ENCODE measurements around the gene SLC6A7.

The SLC6A7 gene

GRCh38 chr5:150175076-150175475 is 14.8 kb upstream of the SLC6A7 start:
- DNase-seq, result no peak

- DNase-seq, result no peak
These were observed 14.3 kb upstream of the SLC6A7 start for GRCh38 chr5:150175536-150175935.

- no peak for DNase-seq
These were observed 13.0 kb upstream of the SLC6A7 start for GRCh38 chr5:150176745-150177477.

GRCh38 chr5:150177721-150178120 is 12.1 kb upstream of the SLC6A7 start:
- DNase-seq, result no peak

- DNase-seq, result no peak
These were observed 11.6 kb upstream of the SLC6A7 start for GRCh38 chr5:150178262-150178661.

GRCh38 chr5:150179019-150179620 is 10.7 kb upstream of the SLC6A7 start:
- DNase-seq, result no peak

GRCh38 chr5:150180241-150181026 is 9.4 kb upstream of the SLC6A7 start:
- DNase-seq, result no peak

- no peak for DNase-seq
These were observed 8.8 kb upstream of the SLC6A7 start for GRCh38 chr5:150181027-150181426.

- DNase-seq, result no peak
These were observed 7.9 kb upstream of the SLC6A7 start for GRCh38 chr5:150181766-150182545.

GRCh38 chr5:150182774-150183173 is 7.1 kb upstream of the SLC6A7 start:
- DNase-seq, result no peak

- DNase-seq, result no peak
These were observed 6.4 kb upstream of the SLC6A7 start for GRCh38 chr5:150183436-150183835.

GRCh38 chr5:150184006-150184405 is 5.9 kb upstream of the SLC6A7 start:
- DNase-seq, result no peak

- no peak for DNase-seq
These were observed 4.6 kb upstream of the SLC6A7 start for GRCh38 chr5:150184990-150185912.

- DNase-seq, result no peak
These were observed 3.7 kb upstream of the SLC6A7 start for GRCh38 chr5:150186137-150186536.

- DNase-seq, result no peak
These were observed 3.0 kb upstream of the SLC6A7 start for GRCh38 chr5:150186897-150187296.

- DNase-seq, result no peak
These were observed 1.6 kb upstream of the SLC6A7 start for GRCh38 chr5:150188146-150188842.

- no peak for DNase-seq
These were observed 536 bp upstream of the SLC6A7 start for GRCh38 chr5:150189326-150189725.

- DNase-seq, result no peak
These were observed 679 bp downstream of the SLC6A7 start for GRCh38 chr5:150190503-150190979.

- DNase-seq, result no peak
These were observed 1.1 kb downstream of the SLC6A7 start for GRCh38 chr5:150190987-150191386.

- DNase-seq, result no peak
These were observed 2.6 kb downstream of the SLC6A7 start for GRCh38 chr5:150192462-150192861.

All from DMS79 (cell line).